Stimulated activated CD4-positive, alpha-beta T cell treated with anti-CD3 and anti-CD28 coated beads, Interleukin-4, amount 100 ng/mL, for 1 hour (primary cell): ENCODE results near the gene ZNF610.

ENCODE experiments used
- DNase-seq: peaks from one replicate; pipeline ENCODE4 v3.0.0-alpha.2; 2020

Gene ZNF610

GRCh38 chr19:52398081-52398441 is 62.0 kb downstream of the ZNF610 start:
- peak; percentile 2 for DNase-seq

- no peak for DNase-seq
Observed at GRCh38 chr19:52410276-52410675, 74.2 kb downstream of the ZNF610 start.

GRCh38 chr19:52415711-52416110 is 79.7 kb downstream of the ZNF610 start:
- no peak for DNase-seq
